ENCODE measurements around the gene WFS1.
A peak's percentile ranks its signal among the peaks of the same experiment; 100 is the strongest.

The WFS1 gene

GRCh38 chr4:6269616-6270511 is at the start of gene WFS1:
TSS of gene WFS1 (plus strand) at chr4:6269850. CDS start at chr4:6277456, 7,606 bp downstream.
- DNase-seq (ENCODE audit: low read depth) = peak; percentile 96

- DNase-seq (ENCODE audit: low read depth) = no peak
Observed at GRCh38 chr4:6221301-6221850, 48.3 kb upstream of the WFS1 start.

- DNase-seq (ENCODE audit: low read depth) = no peak
Observed at GRCh38 chr4:6221851-6222760, 47.5 kb upstream of the WFS1 start.

- DNase-seq (ENCODE audit: low read depth) = no peak
Observed at GRCh38 chr4:6222761-6223292, 46.8 kb upstream of the WFS1 start.

- no peak for DNase-seq (ENCODE audit: low read depth)
Observed at GRCh38 chr4:6224735-6225134, 44.9 kb upstream of the WFS1 start.

- no peak for DNase-seq (ENCODE audit: low read depth)
Observed at GRCh38 chr4:6225469-6225868, 44.2 kb upstream of the WFS1 start.

GRCh38 chr4:6226506-6226905 is 43.1 kb upstream of the WFS1 start:
- DNase-seq (ENCODE audit: low read depth) = no peak

- DNase-seq (ENCODE audit: low read depth) = no peak
Observed at GRCh38 chr4:6227412-6228157, 42.1 kb upstream of the WFS1 start.

GRCh38 chr4:6228158-6229067 is 41.2 kb upstream of the WFS1 start:
- no peak for DNase-seq (ENCODE audit: low read depth)

- DNase-seq (ENCODE audit: low read depth) = no peak
Observed at GRCh38 chr4:6229095-6229494, 40.6 kb upstream of the WFS1 start.

GRCh38 chr4:6229671-6230501 is 39.8 kb upstream of the WFS1 start:
- no peak for DNase-seq (ENCODE audit: low read depth)

- DNase-seq (ENCODE audit: low read depth) = no peak
Observed at GRCh38 chr4:6230502-6230785, 39.2 kb upstream of the WFS1 start.

- no peak for DNase-seq (ENCODE audit: low read depth)
Observed at GRCh38 chr4:6230827-6231662, 38.6 kb upstream of the WFS1 start.

GRCh38 chr4:6231663-6232165 is 37.9 kb upstream of the WFS1 start:
- no peak for DNase-seq (ENCODE audit: low read depth)

- DNase-seq (ENCODE audit: low read depth) = no peak
Observed at GRCh38 chr4:6232836-6233785, 36.5 kb upstream of the WFS1 start.

- no peak for DNase-seq (ENCODE audit: low read depth)
Observed at GRCh38 chr4:6233929-6234328, 35.7 kb upstream of the WFS1 start.

GRCh38 chr4:6235012-6235411 is 34.6 kb upstream of the WFS1 start:
- DNase-seq (ENCODE audit: low read depth) = no peak

Data from GM04504 (cell line).